SK-N-SH (cell line): ENCODE data around the gene SCAMP2.

Source experiments
- EZH2phosphoT487 ChIP-seq: fragments of 200-600 bp; sonication (generic); IDR thresholded peaks from 2 replicates; pipeline ENCODE4 v1.6.1; 2017; ENCODE audit warnings: low read depth, mixed run types, mild to moderate bottlenecking, antibody characterized with exemption, moderate library complexity, borderline replicate concordance
- POLR2AphosphoS5 ChIP-seq: IDR thresholded peaks from 2 replicates; pipeline ENCODE4 v1.6.1; 2012; ENCODE audit warnings: low read depth, low read length
- TF ChIP-seq, protein P1 (sequence below): fragments of 200-600 bp; sonication (generic); IDR thresholded peaks from 2 replicates; pipeline ENCODE4 v1.6.1; 2017; ENCODE audit warnings: antibody characterized with exemption, mild to moderate bottlenecking, moderate library complexity
- TF ChIP-seq, protein P2 (sequence below): fragments of 150-350 bp; IDR thresholded peaks from 2 replicates; pipeline ENCODE4 v1.6.1; 2017; ENCODE audit warnings: antibody characterized with exemption, low read length, low read depth, borderline replicate concordance
- TF ChIP-seq, protein P3 (sequence below): IDR thresholded peaks from 2 replicates; pipeline ENCODE4 v1.4.0; 2012; ENCODE audit warnings: low read depth

DNA sequence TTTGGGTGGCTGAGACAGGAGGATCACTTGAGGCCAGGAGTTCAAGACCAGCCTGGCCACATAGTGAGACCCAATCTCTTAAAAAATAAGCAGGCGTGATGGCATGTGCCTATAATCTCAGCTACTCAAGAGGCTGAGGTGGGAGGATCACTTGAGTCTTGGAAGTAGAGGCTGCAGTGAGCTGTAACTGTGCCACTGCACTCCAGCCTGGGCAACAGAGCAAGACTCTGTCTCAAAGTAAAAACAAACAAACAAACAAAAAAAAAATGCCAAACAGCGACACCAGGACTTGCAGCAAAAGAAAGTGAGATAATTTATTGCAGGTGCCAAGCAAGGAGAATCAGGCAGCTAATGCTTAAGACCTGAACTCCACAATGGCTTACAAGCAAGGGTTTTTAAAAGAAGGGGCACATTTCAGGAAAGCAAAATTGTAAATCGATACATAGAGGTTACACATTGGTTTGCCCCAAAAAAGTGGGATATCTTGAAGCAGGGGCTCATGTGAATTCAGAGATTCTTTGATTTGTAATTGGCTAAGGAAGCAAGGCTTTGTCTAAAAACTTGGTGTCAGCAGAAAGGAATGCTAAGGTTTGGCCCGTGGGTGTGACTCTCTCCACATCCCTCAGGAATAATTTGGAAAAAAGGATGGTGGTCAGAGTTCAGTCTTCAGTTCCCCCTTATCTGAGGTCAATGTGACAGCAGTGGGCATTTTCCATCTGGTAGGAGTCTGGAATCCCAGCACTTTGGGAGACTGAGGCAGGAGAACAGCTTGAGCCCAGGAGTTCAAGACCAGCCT lies 11.5 kb upstream of the SCAMP2 start:
- TF ChIP-seq POLR2AphosphoS5 (no peak), EZH2phosphoT487 (no peak)
- TF ChIP-seq, protein P1, sequence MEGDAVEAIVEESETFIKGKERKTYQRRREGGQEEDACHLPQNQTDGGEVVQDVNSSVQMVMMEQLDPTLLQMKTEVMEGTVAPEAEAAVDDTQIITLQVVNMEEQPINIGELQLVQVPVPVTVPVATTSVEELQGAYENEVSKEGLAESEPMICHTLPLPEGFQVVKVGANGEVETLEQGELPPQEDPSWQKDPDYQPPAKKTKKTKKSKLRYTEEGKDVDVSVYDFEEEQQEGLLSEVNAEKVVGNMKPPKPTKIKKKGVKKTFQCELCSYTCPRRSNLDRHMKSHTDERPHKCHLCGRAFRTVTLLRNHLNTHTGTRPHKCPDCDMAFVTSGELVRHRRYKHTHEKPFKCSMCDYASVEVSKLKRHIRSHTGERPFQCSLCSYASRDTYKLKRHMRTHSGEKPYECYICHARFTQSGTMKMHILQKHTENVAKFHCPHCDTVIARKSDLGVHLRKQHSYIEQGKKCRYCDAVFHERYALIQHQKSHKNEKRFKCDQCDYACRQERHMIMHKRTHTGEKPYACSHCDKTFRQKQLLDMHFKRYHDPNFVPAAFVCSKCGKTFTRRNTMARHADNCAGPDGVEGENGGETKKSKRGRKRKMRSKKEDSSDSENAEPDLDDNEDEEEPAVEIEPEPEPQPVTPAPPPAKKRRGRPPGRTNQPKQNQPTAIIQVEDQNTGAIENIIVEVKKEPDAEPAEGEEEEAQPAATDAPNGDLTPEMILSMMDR = no peak
- TF ChIP-seq, protein P2, sequence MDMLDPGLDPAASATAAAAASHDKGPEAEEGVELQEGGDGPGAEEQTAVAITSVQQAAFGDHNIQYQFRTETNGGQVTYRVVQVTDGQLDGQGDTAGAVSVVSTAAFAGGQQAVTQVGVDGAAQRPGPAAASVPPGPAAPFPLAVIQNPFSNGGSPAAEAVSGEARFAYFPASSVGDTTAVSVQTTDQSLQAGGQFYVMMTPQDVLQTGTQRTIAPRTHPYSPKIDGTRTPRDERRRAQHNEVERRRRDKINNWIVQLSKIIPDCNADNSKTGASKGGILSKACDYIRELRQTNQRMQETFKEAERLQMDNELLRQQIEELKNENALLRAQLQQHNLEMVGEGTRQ = no peak
- TF ChIP-seq, protein P3, sequence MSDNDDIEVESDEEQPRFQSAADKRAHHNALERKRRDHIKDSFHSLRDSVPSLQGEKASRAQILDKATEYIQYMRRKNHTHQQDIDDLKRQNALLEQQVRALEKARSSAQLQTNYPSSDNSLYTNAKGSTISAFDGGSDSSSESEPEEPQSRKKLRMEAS = no peak
